GM19025 (cell line): ENCODE measurements around the gene CIAO2A.
"Not testable (repeated sequence)": the region's sequence is repeated elsewhere in the genome, so short reads cannot be mapped to it uniquely, and the experiment has no call there.

Experiments
- ATAC-seq: cut with Tn5 transposase; IDR thresholded peaks from one replicate; pipeline ENCODE4 v1.9.1; 2021; ENCODE audit warnings: mild to moderate bottlenecking, low read depth, moderate library complexity; ENCODE audit not compliant: unreplicated experiment

CIAO2A gene

GRCh38 chr15:64112073-64112772 lies 18.6 kb upstream of the CIAO2A start:
- no peak for ATAC-seq

- ATAC-seq: no peak
These were observed 18.0 kb upstream of the CIAO2A start for GRCh38 chr15:64111679-64112050.

- no peak for ATAC-seq
These were observed 17.5 kb upstream of the CIAO2A start for GRCh38 chr15:64110950-64111678.

- not testable (repeated sequence) for ATAC-seq
These were observed 16.6 kb upstream of the CIAO2A start for GRCh38 chr15:64110108-64110701.

GRCh38 chr15:64107337-64107736 lies 13.7 kb upstream of the CIAO2A start:
- ATAC-seq: no peak

GRCh38 chr15:64105113-64105704 lies 11.6 kb upstream of the CIAO2A start:
- ATAC-seq: no peak

GRCh38 chr15:64102497-64102896 lies 8.9 kb upstream of the CIAO2A start:
- no peak for ATAC-seq

- ATAC-seq: no peak
These were observed 7.3 kb upstream of the CIAO2A start for GRCh38 chr15:64100958-64101357.

- no peak for ATAC-seq
These were observed 5.7 kb upstream of the CIAO2A start for GRCh38 chr15:64099379-64099778.

- no peak for ATAC-seq
These were observed 3.2 kb upstream of the CIAO2A start for GRCh38 chr15:64096668-64097384.

GRCh38 chr15:64095795-64096667 lies 2.4 kb upstream of the CIAO2A start, which contains the start of gene SNX1:
SNX1 (plus strand) TSS chr15:64095982; CDS start chr15:64096014, 32 bp downstream.
- ATAC-seq: no peak

GRCh38 chr15:64095431-64095794 lies 1.8 kb upstream of the CIAO2A start:
- ATAC-seq: no peak

GRCh38 chr15:64092864-64093626 lies 593 bp downstream of the CIAO2A start:
- no peak for ATAC-seq

GRCh38 chr15:64092075-64092820 lies 1.4 kb downstream of the CIAO2A start:
- ATAC-seq: no peak

- ATAC-seq: no peak
These were observed 3.1 kb downstream of the CIAO2A start for GRCh38 chr15:64090527-64090926.

GRCh38 chr15:64089543-64090280 lies 3.9 kb downstream of the CIAO2A start:
- no peak for ATAC-seq

- ATAC-seq: no peak
These were observed 10.9 kb downstream of the CIAO2A start for GRCh38 chr15:64082757-64083156.

- ATAC-seq: not testable (repeated sequence)
These were observed 20.1 kb downstream of the CIAO2A start for GRCh38 chr15:64073496-64073895.
